Thymus (tissue), 11 donors: ENCODE data around the gene ZNF184. TPM values are rescaled to one million over a fixed set of nuclear protein-coding genes. Genes with fewer than 3 reads are reported as not detected.

ENCODE experiments used
- DNase-seq, 9 donors: peaks; one replicate each; pipeline ENCODE4 v3.0.0-alpha.2; 2013; ENCODE audit warnings: low spot score in 9 of 9, low read depth in 6 of 9, missing footprints in 1 of 9
- H3K27ac ChIP-seq, 2 donors: one replicate each; pipeline ENCODE4 v1.5.1; 2013; ENCODE audit warnings: control low read depth in 1 of 2, low read depth in 1 of 2, low read length in 1 of 2, mild to moderate bottlenecking in 1 of 2, moderate library complexity in 1 of 2
- H3K27me3 ChIP-seq, 2 donors: one replicate each; pipeline ENCODE4 v1.5.1; 2013; ENCODE audit warnings: low read length in 1 of 2; ENCODE audit not compliant: control insufficient read depth in 2 of 2, insufficient read depth in 1 of 2
- H3K36me3 ChIP-seq, 2 donors: one replicate each; pipeline ENCODE4 v1.5.1; 2013; ENCODE audit warnings: low read length in 1 of 2, mild to moderate bottlenecking in 1 of 2, moderate library complexity in 1 of 2; ENCODE audit not compliant: control insufficient read depth in 2 of 2, insufficient read depth in 2 of 2
- H3K4me1 ChIP-seq, 2 donors: one replicate each; pipeline ENCODE4 v1.5.1; 2013; ENCODE audit warnings: low read length in 2 of 2; ENCODE audit not compliant: control insufficient read depth in 2 of 2, insufficient read depth in 2 of 2
- H3K4me3 ChIP-seq, 2 donors: one replicate each; pipeline ENCODE4 v1.5.1; 2013; ENCODE audit warnings: low read length in 2 of 2, control low read depth in 1 of 2, mild to moderate bottlenecking in 1 of 2
- H3K9me3 ChIP-seq, 2 donors: one replicate each; pipeline ENCODE4 v1.5.1; 2013; ENCODE audit warnings: low read length in 1 of 2, mild to moderate bottlenecking in 1 of 2; ENCODE audit not compliant: control insufficient read depth in 2 of 2, insufficient read depth in 1 of 2
- WGBS: extraction: QIAGEN DNeasy Blood & Tissue Kit; methylation state at CpG from one replicate; pipeline ENCODE4 v1.1.7; 2013; 5-methylcytosine and 5-hydroxymethylcytosine counted together
- polyA plus RNA-seq: library from polyadenylated mRNA; stranded (reverse); fragments of 200-250 nt; gene quantifications from one replicate; pipeline ENCODE4 v1.2.3, GENCODE V29; 2013
- total RNA-seq: library from RNA; stranded (reverse); fragments of 120-200 nt; gene quantifications from one replicate; pipeline ENCODE4 v1.2.4, GENCODE V29; 2013
- donor health status: healthy.

The ZNF184 gene
- total and polyA plus RNA-seq, 2 donors: 6.8 to 18.9 TPM

- no peak overlapping the region for H3K27ac ChIP-seq
- WGBS: 49% methylated on average over 20 of the region's 20 CpGs
- H3K4me1 ChIP-seq: peaks cover 8 to 9% of the 10 kb centered on the region in 2 donors
- H3K27me3 ChIP-seq: peaks cover 5 to 46% of the 10 kb centered on the region in 2 donors
- no peaks in the 10 kb centered on the region for H3K36me3 ChIP-seq
- peak in 2 of 9 donors; percentile 15 to 44 for DNase-seq
- no peaks in the 10 kb centered on the region for H3K9me3 ChIP-seq
- no peak overlapping the region for H3K4me3 ChIP-seq
Observed at GRCh38 chr6:27505209-27506027, 32.5 kb upstream of the ZNF184 start.

- Histone ChIP-seq H3K27me3 (peaks cover 3 to 58% of the 10 kb centered on the region in 2 donors), H3K9me3 (no peaks in the 10 kb centered on the region), H3K4me3 (peak overlapping the region; percentile 52 to 55), H3K4me1 (peaks cover 8 to 9% of the 10 kb centered on the region in 2 donors), H3K36me3 (no peaks in the 10 kb centered on the region), H3K27ac (no peak overlapping the region)
- WGBS: 7% methylated on average over 21 of the region's 21 CpGs
- DNase-seq: peak; percentile 42 to 89 (median 66)
Observed at GRCh38 chr6:27503436-27504030, 30.6 kb upstream of the ZNF184 start.

- peak in 8 of 9 donors; percentile 37 to 85 (median 52) for DNase-seq
Observed at GRCh38 chr6:27502508-27503435, 29.9 kb upstream of the ZNF184 start.

GRCh38 chr6:27501187-27501586 lies 28.3 kb upstream of the ZNF184 start:
- H3K4me3 ChIP-seq: no peak overlapping the region
- DNase-seq: no peak
- H3K4me1 ChIP-seq: peaks cover 8 to 9% of the 10 kb centered on the region in 2 donors
- H3K36me3 ChIP-seq: no peaks in the 10 kb centered on the region
- H3K9me3 ChIP-seq: no peaks in the 10 kb centered on the region
- peaks cover 7 to 71% of the 10 kb centered on the region in 2 donors for H3K27me3 ChIP-seq
- H3K27ac ChIP-seq: no peak overlapping the region
- WGBS: 76% methylated on average over 2 of the region's 2 CpGs

More at GRCh38 chr6:27502508-27503435, 29.9 kb upstream of the ZNF184 start:
- H3K36me3 ChIP-seq: no peaks in the 10 kb centered on the region
- WGBS: under 1% methylated on average over 33 of the region's 33 CpGs
- H3K9me3 ChIP-seq: no peaks in the 10 kb centered on the region
- H3K4me3 ChIP-seq: peak overlapping the region; percentile 52 to 55
- no peak overlapping the region for H3K27ac ChIP-seq
- H3K4me1 ChIP-seq: peaks cover 8 to 9% of the 10 kb centered on the region in 2 donors
- H3K27me3 ChIP-seq: peaks cover 3 to 62% of the 10 kb centered on the region in 2 donors

GRCh38 chr6:27500177-27500576 lies 27.3 kb upstream of the ZNF184 start:
- H3K4me3 ChIP-seq: no peak overlapping the region
- no peaks in the 10 kb centered on the region for H3K36me3 ChIP-seq
- peaks cover 10 to 12% of the 10 kb centered on the region in 2 donors for H3K4me1 ChIP-seq
- no peak for DNase-seq
- H3K27ac ChIP-seq: no peak overlapping the region
- H3K27me3 ChIP-seq: peaks cover 16 to 74% of the 10 kb centered on the region in 2 donors
- 39% methylated on average over 2 of the region's 2 CpGs for WGBS
- peaks cover 1 to 6% of the 10 kb centered on the region in 2 donors for H3K9me3 ChIP-seq

GRCh38 chr6:27495386-27496135 lies 22.7 kb upstream of the ZNF184 start:
- DNase-seq: peak in 1 of 9 donors; percentile 31
- Histone ChIP-seq H3K9me3 (peaks cover 1 to 6% of the 10 kb centered on the region in 2 donors), H3K27ac (no peak overlapping the region), H3K27me3 (peaks cover 22 to 70% of the 10 kb centered on the region in 2 donors), H3K36me3 (no peaks in the 10 kb centered on the region), H3K4me1 (peaks cover 3 to 5% of the 10 kb centered on the region in 2 donors), H3K4me3 (peak overlapping the region; percentile 17 to 22)
- 8% methylated on average over 34 of the region's 34 CpGs for WGBS

GRCh38 chr6:27494987-27495385 lies 22.1 kb upstream of the ZNF184 start:
- Histone ChIP-seq H3K9me3 (peaks cover 1 to 6% of the 10 kb centered on the region in 2 donors), H3K36me3 (no peaks in the 10 kb centered on the region), H3K4me3 (peak overlapping the region in 1 of 2 donors; percentile 17), H3K27ac (no peak overlapping the region), H3K4me1 (peaks cover 3 to 5% of the 10 kb centered on the region in 2 donors), H3K27me3 (peaks cover 22 to 65% of the 10 kb centered on the region in 2 donors)
- WGBS: 8% methylated on average over 7 of the region's 7 CpGs
- DNase-seq: no peak

- DNase-seq: no peak
- Histone ChIP-seq H3K4me1 (peaks cover 3 to 5% of the 10 kb centered on the region in 2 donors), H3K9me3 (peaks cover 1 to 6% of the 10 kb centered on the region in 2 donors), H3K27me3 (peaks cover 22 to 56% of the 10 kb centered on the region in 2 donors), H3K4me3 (no peak overlapping the region), H3K27ac (no peak overlapping the region), H3K36me3 (no peaks in the 10 kb centered on the region)
- WGBS: 44% methylated on average over 1 of the region's 1 CpG
Observed at GRCh38 chr6:27494103-27494502, 21.2 kb upstream of the ZNF184 start.
